NCI-H345 treated with DMSO at 0.1 percent for 48 hours (cell line): ENCODE data around the gene IRX5.
A peak's percentile ranks its signal among the peaks of the same experiment; 100 is the strongest.

Experiments
- DNase-seq: peaks from one replicate; lab custom pipeline; 2025; ENCODE audit not compliant: unreplicated experiment; lab: John Stamatoyannopoulos, UW

IRX5 gene

GRCh38 chr16:54930005-54930868 is at the start of gene IRX5:
TSS of gene IRX5 (plus strand) at chr16:54930865. CDS start at chr16:54931199, 334 bp downstream.
- peak; percentile 78 for DNase-seq

- no peak for DNase-seq
Measured at GRCh38 chr16:54882556-54882955, 48.1 kb upstream of the IRX5 start.

DNA sequence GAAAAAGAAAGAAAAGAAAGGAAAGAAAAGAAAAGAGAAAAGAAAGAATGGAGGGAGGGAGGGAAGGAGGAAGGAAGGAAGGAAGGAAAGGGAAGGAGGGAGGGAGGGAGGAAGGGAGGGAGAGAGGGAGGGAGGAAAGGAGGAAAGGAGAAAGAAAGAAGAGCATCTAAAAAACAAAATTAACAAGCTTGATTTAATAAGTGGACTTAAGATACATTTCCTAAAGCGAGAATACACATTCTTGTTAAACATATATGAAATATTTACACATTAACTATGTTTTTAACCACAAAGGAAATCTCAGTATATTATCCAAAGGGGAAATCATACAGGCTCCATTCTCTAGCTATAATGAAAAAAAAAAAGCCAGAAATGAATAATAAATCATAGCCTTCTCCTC is 47.3 kb upstream of the IRX5 start:
- no peak for DNase-seq

DNA sequence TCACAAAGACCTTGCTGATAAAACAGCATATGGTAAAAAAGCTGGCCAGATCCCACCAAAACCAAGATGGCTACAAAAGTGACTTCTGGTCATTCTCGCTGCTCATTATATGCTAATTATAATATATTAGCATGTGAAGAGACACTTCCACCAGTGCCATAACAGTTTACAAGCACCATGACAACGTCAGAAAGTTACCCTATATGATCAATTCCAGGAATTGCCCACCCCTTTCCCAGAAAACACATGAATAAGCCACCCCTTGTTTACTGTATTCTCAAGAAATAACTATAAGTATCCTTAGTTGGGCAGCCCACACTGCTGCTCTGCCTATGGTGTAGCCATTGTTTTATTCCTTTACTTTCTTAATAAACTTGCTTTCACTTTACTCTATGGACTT is 44.6 kb upstream of the IRX5 start:
- DNase-seq: no peak

DNA sequence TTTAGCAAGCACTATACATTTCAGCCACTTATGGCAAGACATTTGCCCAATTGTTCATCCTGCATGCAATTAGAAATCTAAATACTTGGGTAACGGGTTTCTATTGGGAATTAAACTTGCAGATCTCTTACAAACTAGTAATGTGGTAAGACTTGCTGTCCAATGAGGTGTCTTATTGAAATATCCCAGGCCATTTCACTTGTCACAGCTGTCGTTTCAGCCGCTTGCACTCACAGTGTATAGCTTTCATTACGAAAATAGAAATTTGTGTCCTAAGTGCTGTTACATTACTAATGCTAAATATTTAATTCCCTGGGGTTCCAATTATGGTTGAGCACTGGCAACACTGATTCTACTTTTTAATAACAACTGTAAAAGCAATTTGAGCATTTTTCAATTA is 40.3 kb upstream of the IRX5 start:
- DNase-seq: no peak

DNA sequence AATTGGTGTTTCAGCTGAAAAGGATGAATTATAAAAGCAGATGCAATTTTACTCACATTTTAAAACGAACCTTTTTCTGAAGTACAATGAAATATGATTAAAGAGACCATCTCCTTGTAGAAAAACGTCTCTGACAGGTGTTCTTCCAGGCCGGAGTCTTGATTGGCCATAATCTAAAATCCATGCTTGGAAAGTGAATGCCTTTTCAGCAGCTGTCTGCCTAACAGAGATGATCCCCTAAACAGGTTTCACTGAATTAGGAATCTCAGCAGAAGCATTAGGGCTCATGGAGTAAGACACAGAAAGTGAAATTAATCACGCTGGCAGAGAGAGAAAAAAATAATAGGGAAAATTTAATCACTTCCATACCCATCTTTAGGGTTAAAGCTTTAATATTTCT is 39.3 kb upstream of the IRX5 start:
- no peak for DNase-seq

DNA sequence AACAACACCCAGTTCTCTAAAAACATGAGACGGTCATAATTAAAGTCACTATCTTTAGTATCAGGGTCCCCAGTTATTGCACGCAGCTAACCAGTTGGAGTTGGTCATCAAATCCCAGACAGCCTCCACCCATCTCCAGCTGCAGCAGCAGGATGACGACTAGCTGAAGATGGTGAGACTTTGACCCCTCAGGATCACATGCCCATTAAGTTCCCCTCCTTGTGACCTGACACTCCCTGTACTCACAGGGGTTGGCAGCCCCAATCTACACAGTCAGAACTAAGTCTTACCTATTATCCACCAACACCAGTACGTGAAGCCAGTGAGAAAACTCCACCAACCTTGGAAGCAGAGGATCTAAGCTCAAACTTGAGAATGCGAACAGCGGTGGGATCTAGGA is 37.7 kb upstream of the IRX5 start:
- DNase-seq: no peak

DNA sequence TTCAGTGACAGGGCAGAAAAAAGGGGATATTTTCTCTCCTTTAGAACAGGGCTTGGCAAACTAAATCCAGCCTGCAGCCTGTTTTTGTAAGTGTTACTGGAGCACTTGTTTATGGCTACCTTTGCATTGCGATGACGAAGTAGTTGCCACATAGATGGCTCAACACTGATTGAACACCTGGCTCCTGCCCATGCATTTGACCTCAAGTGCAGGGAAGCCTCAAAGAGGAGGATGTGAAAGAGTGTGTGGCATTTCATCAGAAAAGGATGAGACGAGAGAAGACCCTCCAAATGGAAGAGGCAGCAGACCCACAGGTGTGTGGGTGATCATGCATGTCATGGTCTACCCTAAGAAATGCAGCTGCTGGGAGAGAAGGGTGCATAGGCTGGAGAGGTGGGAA is 32.7 kb upstream of the IRX5 start:
- no peak for DNase-seq

- no peak for DNase-seq
Measured at GRCh38 chr16:54901606-54902005, 29.1 kb upstream of the IRX5 start.

GRCh38 chr16:54903047-54903446 is 27.6 kb upstream of the IRX5 start:
- no peak for DNase-seq

GRCh38 chr16:54911079-54911478 is 19.6 kb upstream of the IRX5 start:
- DNase-seq: no peak

- DNase-seq: no peak
Measured at GRCh38 chr16:54912720-54913119, 17.9 kb upstream of the IRX5 start.

- DNase-seq: no peak
Measured at GRCh38 chr16:54921206-54921824, 9.3 kb upstream of the IRX5 start.

DNA sequence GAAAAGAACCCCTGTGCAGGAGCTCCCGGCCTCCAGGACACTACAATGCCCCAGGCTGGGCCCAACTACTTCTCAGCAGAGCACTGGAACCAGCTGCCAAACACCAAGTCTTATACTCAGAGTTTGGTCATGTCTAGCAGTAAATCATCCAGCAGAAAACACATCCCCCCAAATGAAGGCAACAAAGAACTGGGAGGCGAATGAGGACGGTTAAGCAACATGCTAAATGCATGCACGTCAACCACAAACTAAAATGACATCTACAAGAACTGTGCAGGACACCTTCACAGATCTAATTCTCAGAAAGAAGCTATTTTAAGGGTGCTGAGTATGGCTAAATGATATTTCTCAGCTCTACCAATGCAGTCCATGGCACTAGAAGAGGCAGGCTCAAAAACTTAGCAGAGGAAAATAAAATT is 7.6 kb upstream of the IRX5 start:
- DNase-seq: no peak

- DNase-seq: no peak
Measured at GRCh38 chr16:54923988-54924387, 6.7 kb upstream of the IRX5 start.

- no peak for DNase-seq
Measured at GRCh38 chr16:54926166-54926838, 4.4 kb upstream of the IRX5 start.

GRCh38 chr16:54927125-54928015 is 3.3 kb upstream of the IRX5 start:
- DNase-seq: no peak

GRCh38 chr16:54928016-54928356 is 2.7 kb upstream of the IRX5 start:
- DNase-seq: no peak

GRCh38 chr16:54928411-54929089 is 2.1 kb upstream of the IRX5 start:
- DNase-seq: no peak
